WI38 (cell line): Measurements from ENCODE around the gene ZNF592.
A peak's percentile ranks its signal among the peaks of the same experiment; 100 is the strongest.

Experiments
- H3K4me3 ChIP-seq: 2 replicates; pipeline ENCODE4 v1.5.1; 2011; ENCODE audit warnings: low read depth, mild to moderate bottlenecking, control low read depth, low read length
- CTCF ChIP-seq: IDR thresholded peaks from 2 replicates; pipeline ENCODE4 v1.5.1; 2012; ENCODE audit warnings: low read depth, mild to moderate bottlenecking, control low read depth, low read length

The ZNF592 gene

GRCh38 chr15:84715441-84716035 lies 32.9 kb upstream of the ZNF592 start:
- H3K4me3 ChIP-seq: peak overlapping the region; percentile 77
- no peak for TF ChIP-seq CTCF

DNA sequence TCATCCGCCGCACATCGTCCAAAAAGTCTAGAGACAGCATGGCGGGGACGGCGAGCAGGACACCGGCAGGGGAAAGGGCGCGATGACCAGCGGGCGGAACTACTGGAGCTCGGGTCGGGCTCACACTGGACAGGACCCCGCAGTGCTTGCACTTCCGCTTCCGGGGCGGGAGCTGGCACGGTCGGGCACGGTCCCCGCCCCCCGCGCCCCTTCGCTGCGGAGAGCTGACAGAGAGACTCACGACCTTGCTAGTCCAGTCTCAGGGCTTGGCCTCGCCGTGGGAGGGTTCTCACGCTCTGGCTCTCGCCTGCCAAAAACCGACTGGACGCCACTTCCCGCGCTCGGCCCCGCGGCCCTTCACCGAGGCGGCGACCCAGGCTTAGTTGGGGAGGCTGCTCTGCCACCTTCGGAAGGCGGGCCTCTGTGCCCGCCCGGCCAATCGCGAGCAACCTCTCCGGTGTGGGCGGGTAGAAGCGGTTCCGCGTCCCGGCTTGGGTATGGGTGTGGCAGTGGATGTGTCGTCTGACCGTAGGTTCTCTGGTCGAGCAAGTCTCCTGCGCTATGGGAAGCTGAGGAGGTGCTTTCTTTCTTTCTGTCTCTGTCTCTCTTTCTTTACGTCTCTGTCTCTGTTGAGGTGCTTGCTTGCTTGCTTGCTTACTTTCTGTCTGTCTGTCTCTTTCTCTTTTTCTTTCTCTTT lies 32.2 kb upstream of the ZNF592 start, which contains the start of gene SEC11A:
Gene SEC11A (minus strand): TSS at position 104 of the 697 bp plus-strand sequence. CDS start 64 bp downstream, at position 40.
- H3K4me3 ChIP-seq: peak within 1 kb of the TSS; percentile 77
- no peak for TF ChIP-seq CTCF

GRCh38 chr15:84721371-84721770 lies 27.0 kb upstream of the ZNF592 start:
- TF ChIP-seq CTCF: no peak
- no peak overlapping the region for H3K4me3 ChIP-seq

- no peak for TF ChIP-seq CTCF
- no peak overlapping the region for H3K4me3 ChIP-seq
These were observed 25.8 kb upstream of the ZNF592 start for GRCh38 chr15:84722628-84723027.

DNA sequence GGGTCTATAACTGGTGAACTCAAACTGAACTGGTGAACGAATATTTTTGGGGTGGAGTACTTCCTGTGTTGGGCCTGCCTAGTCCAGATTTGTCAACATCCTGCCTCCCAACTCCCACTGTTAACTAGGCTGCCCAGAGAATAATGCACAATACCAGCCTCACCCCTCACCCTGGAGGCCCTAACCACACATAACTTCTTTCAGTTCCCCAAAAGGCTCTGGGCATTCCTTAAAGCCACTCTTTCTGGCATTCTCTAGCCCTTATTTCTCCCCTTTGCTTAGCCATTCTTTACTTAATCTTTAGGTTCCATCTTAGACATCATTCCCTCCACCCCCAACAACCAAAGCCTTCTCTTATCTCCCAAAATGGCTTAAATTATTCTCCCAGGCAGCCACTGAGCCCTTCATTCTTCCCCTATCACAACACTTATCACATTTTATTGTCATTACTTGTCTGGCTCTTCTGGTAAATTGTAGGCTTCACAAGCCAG lies 23.3 kb upstream of the ZNF592 start:
- no peak for TF ChIP-seq CTCF
- H3K4me3 ChIP-seq: no peak overlapping the region

- H3K4me3 ChIP-seq: no peak overlapping the region
- no peak for TF ChIP-seq CTCF
These were observed 21.0 kb upstream of the ZNF592 start for GRCh38 chr15:84727429-84727828.

- no peak for TF ChIP-seq CTCF
- H3K4me3 ChIP-seq: no peak overlapping the region
These were observed 16.6 kb upstream of the ZNF592 start for GRCh38 chr15:84731774-84732173.
